Suprapubic skin (tissue), 3 donors: Measurements from ENCODE around the gene CIBAR2.

Experiments
- CTCF ChIP-seq, 2 donors: fragments of 200-600 bp in 1 of 2; fragments of 450-650 bp in 1 of 2; sonication (generic) in 1 of 2; IDR thresholded peaks; one replicate each; pipeline ENCODE4 v1.5.1; 2016 to 2019; ENCODE audit warnings: antibody characterized with exemption in 2 of 2, mild to moderate bottlenecking in 1 of 2, moderate library complexity in 1 of 2
- EP300 ChIP-seq: sonication (generic); formaldehyde crosslinking; IDR thresholded peaks from one replicate; pipeline ENCODE4 v1.6.1; 2017; ENCODE audit warnings: antibody characterized with exemption
- POLR2A ChIP-seq, 2 donors: fragments of 450-650 bp; IDR thresholded peaks; one replicate each; pipeline ENCODE4 v1.6.1; 2017; ENCODE audit warnings: antibody characterized with exemption in 2 of 2, mild to moderate bottlenecking in 2 of 2, moderate library complexity in 2 of 2

- TF ChIP-seq POLR2A (IDR thresholded peaks at IDR 0.05): no peak
- TF ChIP-seq CTCF (IDR thresholded peaks at IDR 0.05): no peak
- no peak for TF ChIP-seq EP300
These were observed 45.9 kb downstream of the CIBAR2 start for GRCh38 chr16:85066346-85066885.
